ENCODE results near the gene ITGA3.
"Not testable (repeated sequence)": the region's sequence is repeated elsewhere in the genome, so short reads cannot be mapped to it uniquely, and the experiment has no call there.

ITGA3 gene

GRCh38 chr17:50035421-50035879 is 20.5 kb upstream of the ITGA3 start:
- DNase-seq (ENCODE audit: low read depth): no peak

GRCh38 chr17:50035945-50036344 is 20.0 kb upstream of the ITGA3 start:
- no peak for DNase-seq (ENCODE audit: low read depth)

- no peak for DNase-seq (ENCODE audit: low read depth)
These were observed 19.3 kb upstream of the ITGA3 start for GRCh38 chr17:50036455-50037261.

GRCh38 chr17:50037321-50038107 is 18.4 kb upstream of the ITGA3 start:
- DNase-seq (ENCODE audit: low read depth): no peak

GRCh38 chr17:50039058-50039457 is 16.9 kb upstream of the ITGA3 start:
- no peak for DNase-seq (ENCODE audit: low read depth)

GRCh38 chr17:50040496-50040895 is 15.4 kb upstream of the ITGA3 start:
- DNase-seq (ENCODE audit: low read depth): not testable (repeated sequence)

- DNase-seq (ENCODE audit: low read depth): no peak
These were observed 13.7 kb upstream of the ITGA3 start for GRCh38 chr17:50042211-50042610.

- no peak for DNase-seq (ENCODE audit: low read depth)
These were observed 12.4 kb upstream of the ITGA3 start for GRCh38 chr17:50043290-50044148.

- no peak for DNase-seq (ENCODE audit: low read depth)
These were observed 11.4 kb upstream of the ITGA3 start for GRCh38 chr17:50044483-50044882.

- no peak for DNase-seq (ENCODE audit: low read depth)
These were observed 10.8 kb upstream of the ITGA3 start for GRCh38 chr17:50045154-50045553.

- no peak for DNase-seq (ENCODE audit: low read depth)
These were observed 9.7 kb upstream of the ITGA3 start for GRCh38 chr17:50046179-50046578.

- no peak for DNase-seq (ENCODE audit: low read depth)
These were observed 9.2 kb upstream of the ITGA3 start for GRCh38 chr17:50046667-50047066.

- DNase-seq (ENCODE audit: low read depth): no peak
These were observed 8.8 kb upstream of the ITGA3 start for GRCh38 chr17:50047083-50047482.

- no peak for DNase-seq (ENCODE audit: low read depth)
These were observed 8.3 kb upstream of the ITGA3 start for GRCh38 chr17:50047488-50048126.

- DNase-seq (ENCODE audit: low read depth): no peak
These were observed 7.7 kb upstream of the ITGA3 start for GRCh38 chr17:50048146-50048720.

- no peak for DNase-seq (ENCODE audit: low read depth)
These were observed 6.9 kb upstream of the ITGA3 start for GRCh38 chr17:50048988-50049387.

GRCh38 chr17:50049636-50050035 is 6.3 kb upstream of the ITGA3 start:
- no peak for DNase-seq (ENCODE audit: low read depth)

- no peak for DNase-seq (ENCODE audit: low read depth)
These were observed 5.4 kb upstream of the ITGA3 start for GRCh38 chr17:50050431-50051032.

GRCh38 chr17:50051082-50051576 is 4.8 kb upstream of the ITGA3 start:
- DNase-seq (ENCODE audit: low read depth): peak; percentile 92

- no peak for DNase-seq (ENCODE audit: low read depth)
These were observed 4.3 kb upstream of the ITGA3 start for GRCh38 chr17:50051606-50052005.

Measured in HS-5 (cell line).